ENCODE measurements around the gene CNNM2.

Gene CNNM2

GRCh38 chr10:103080891-103081581 is 162.9 kb downstream of the CNNM2 start:
- H3K4me3 ChIP-seq (ENCODE audit: low read depth in 1 of 2, low read length in 1 of 2), result no peak overlapping the region
- H3K27me3 ChIP-seq, result no peaks in the 10 kb centered on the region
- no peak overlapping the region for H3K27ac ChIP-seq
- TF ChIP-seq CTCF (IDR thresholded peaks at IDR 0.05), result no peak
- peaks cover 77% of the 10 kb centered on the region for H3K36me3 ChIP-seq
- H3K4me1 ChIP-seq (ENCODE audit: control insufficient read depth in 1 of 2, insufficient read depth in 1 of 2, low read depth in 1 of 2, low read length in 1 of 2), result no peaks in the 10 kb centered on the region
- H3K9me3 ChIP-seq, result no peaks in the 10 kb centered on the region

DNA sequence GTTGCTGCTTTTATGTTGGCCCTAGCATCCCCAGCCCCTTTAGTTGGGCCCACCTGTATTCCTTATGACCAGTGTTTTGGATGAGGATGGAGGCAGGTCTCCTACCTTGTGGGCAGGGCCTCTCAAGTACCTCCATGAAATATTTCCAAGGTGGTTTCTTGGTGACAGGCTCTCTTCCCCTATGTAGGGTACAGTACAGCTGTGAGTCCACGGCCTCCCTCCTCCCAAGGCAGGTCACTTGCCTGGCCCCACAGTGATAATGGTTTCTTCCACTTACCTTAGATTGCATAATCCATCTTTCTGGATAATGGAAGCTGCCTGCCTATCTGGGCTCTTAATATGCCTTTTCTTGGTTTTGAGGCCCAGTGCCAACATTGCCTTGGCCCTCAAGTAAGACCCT is 164.6 kb downstream of the CNNM2 start:
- no peak for TF ChIP-seq CTCF (IDR thresholded peaks at IDR 0.05)
- peaks cover 77% of the 10 kb centered on the region for H3K36me3 ChIP-seq

DNA sequence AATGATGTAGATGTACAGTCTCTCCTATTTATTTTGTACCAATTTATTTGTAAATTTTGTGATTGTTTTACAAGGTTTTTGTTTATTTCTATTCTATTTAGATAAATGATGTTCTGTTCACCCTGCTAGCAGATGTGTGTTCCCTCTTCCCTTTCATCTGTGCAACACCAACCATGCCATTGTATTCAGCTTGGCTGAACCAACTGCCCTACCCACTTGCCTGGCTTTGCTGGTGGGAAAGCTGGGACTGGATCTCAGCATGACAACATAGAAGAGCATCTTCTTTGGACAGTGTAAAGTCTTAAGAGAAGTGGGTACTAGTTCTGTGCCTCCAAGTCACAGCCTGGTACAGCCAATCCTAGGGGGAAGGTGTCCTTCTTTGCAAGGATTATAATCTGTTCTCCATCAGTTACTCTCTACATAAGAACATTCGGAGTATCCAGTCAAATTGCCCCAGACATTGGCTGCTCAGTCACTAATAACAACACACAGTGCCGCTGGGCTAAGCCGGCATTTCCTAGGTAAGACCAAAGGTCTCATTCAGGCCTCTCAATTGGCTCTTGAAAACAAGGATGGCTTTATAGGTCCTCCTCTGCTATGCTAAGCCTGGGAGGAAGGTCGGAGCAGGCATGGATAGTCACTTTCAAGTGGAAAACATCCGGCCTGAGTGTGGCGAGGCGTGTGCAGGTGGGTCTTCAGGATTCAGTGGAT is 165.3 kb downstream of the CNNM2 start:
- Histone ChIP-seq H3K27me3 (no peaks in the 10 kb centered on the region), H3K4me3 (ENCODE audit: low read depth in 1 of 2, low read length in 1 of 2) (no peak overlapping the region), H3K9me3 (no peaks in the 10 kb centered on the region), H3K36me3 (peaks cover 77% of the 10 kb centered on the region), H3K4me1 (ENCODE audit: control insufficient read depth in 1 of 2, insufficient read depth in 1 of 2, low read depth in 1 of 2, low read length in 1 of 2) (no peaks in the 10 kb centered on the region), H3K27ac (peak overlapping the region; percentile 34)
- TF ChIP-seq CTCF (IDR thresholded peaks at IDR 0.05), result no peak

More for the DNA sequence above, 164.6 kb downstream of the CNNM2 start:
- no peaks in the 10 kb centered on the region for H3K9me3 ChIP-seq
- H3K27me3 ChIP-seq, result no peaks in the 10 kb centered on the region
- H3K4me1 ChIP-seq (ENCODE audit: control insufficient read depth in 1 of 2, insufficient read depth in 1 of 2, low read depth in 1 of 2, low read length in 1 of 2), result no peaks in the 10 kb centered on the region
- peak overlapping the region; percentile 34 for H3K27ac ChIP-seq
- H3K4me3 ChIP-seq (ENCODE audit: low read depth in 1 of 2, low read length in 1 of 2), result no peak overlapping the region

DNA sequence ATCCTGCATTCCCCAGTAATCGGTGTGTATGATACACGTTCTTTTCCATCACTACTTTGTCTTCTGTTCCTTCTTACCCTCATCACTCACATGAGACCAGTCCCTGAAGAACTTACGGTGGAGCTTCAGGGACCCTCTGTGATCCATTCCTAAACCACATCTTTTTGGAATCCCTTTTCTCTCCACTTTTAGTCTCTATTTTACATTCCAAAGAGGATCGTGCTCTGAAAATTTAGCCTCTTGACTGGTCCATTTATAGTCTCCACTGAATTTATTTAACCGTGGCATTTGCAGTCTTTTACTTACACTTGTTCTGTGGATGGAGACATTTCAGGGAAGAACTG is 165.9 kb downstream of the CNNM2 start:
- peak overlapping the region; percentile 34 for H3K27ac ChIP-seq
- H3K36me3 ChIP-seq, result peaks cover 77% of the 10 kb centered on the region
- no peak overlapping the region for H3K4me3 ChIP-seq (ENCODE audit: low read depth in 1 of 2, low read length in 1 of 2)
- TF ChIP-seq CTCF (IDR thresholded peaks at IDR 0.05), result no peak
- no peaks in the 10 kb centered on the region for H3K4me1 ChIP-seq (ENCODE audit: control insufficient read depth in 1 of 2, insufficient read depth in 1 of 2, low read depth in 1 of 2, low read length in 1 of 2)
- no peaks in the 10 kb centered on the region for H3K9me3 ChIP-seq
- H3K27me3 ChIP-seq, result no peaks in the 10 kb centered on the region

DNA sequence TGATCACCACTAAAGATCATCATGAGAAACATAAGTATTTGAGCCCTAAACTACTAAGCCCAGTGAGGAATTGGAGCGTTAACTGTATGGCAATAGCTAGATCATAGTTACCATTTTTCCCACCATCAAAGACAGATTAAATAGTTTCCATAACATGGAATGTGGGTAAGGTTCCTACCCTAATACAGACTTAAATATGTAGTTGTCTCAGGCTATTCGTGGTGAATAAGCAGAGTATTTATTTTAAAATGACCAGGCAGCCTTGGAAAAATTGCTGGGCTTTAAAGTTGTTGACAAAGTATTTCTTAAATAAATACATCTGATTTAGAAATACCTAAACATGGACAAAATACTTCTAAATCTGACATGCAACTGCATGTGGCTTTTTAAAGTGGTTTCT is 168.2 kb downstream of the CNNM2 start:
- Histone ChIP-seq H3K27me3 (no peaks in the 10 kb centered on the region), H3K27ac (no peak overlapping the region), H3K36me3 (peaks cover 96% of the 10 kb centered on the region), H3K9me3 (no peaks in the 10 kb centered on the region), H3K4me3 (ENCODE audit: low read depth in 1 of 2, low read length in 1 of 2) (no peak overlapping the region), H3K4me1 (ENCODE audit: control insufficient read depth in 1 of 2, insufficient read depth in 1 of 2, low read depth in 1 of 2, low read length in 1 of 2) (no peaks in the 10 kb centered on the region)
- no peak for TF ChIP-seq CTCF (IDR thresholded peaks at IDR 0.05)

Data from neutrophil (primary cell).